Pancreas (tissue), 10 donors: ENCODE data around the gene GCN1. TPM values are rescaled to one million over a fixed set of nuclear protein-coding genes. Genes with fewer than 3 reads are reported as not detected.

ENCODE experiments used
- ATAC-seq, 4 donors: fragments of 200-7000 bp; cut with Tn5 transposase; one replicate each; pipeline versions ENCODE4 v1.8.0 to v1.9.1; 2020; ENCODE audit warnings: mild to moderate bottlenecking in 4 of 4, moderate library complexity in 4 of 4
- DNase-seq, 6 donors: peaks; one replicate each; pipeline ENCODE4 v3.0.0-alpha.2; 2020
- FAIRE-seq: peaks from 2 replicates; lab custom pipeline; 2012; peaks lifted over from hg19 to GRCh38; lab: Jason Lieb, UNC
- H3K27ac ChIP-seq, 4 donors: fragments of 200-600 bp; sonication (generic); 1 replicate in 3 of 4; 2 replicates in 1 of 4; pipeline versions ENCODE4 v1.5.0 to v1.8.0; 2020
- H3K27me3 ChIP-seq, 4 donors: fragments of 200-600 bp; one replicate each; pipeline ENCODE4 v1.8.0; 2021
- H3K36me3 ChIP-seq, 3 donors: fragments of 200-600 bp; sonication (generic) in 1 of 3; one replicate each; pipeline versions ENCODE4 v1.5.0 to v1.8.0; 2020 to 2021
- H3K4me1 ChIP-seq, 3 donors: fragments of 200-600 bp; one replicate each; pipeline ENCODE4 v1.8.0; 2021
- H3K4me3 ChIP-seq, 4 donors: fragments of 200-600 bp; sonication (generic) in 2 of 4; one replicate each; pipeline versions ENCODE4 v1.5.0 to v1.8.0; 2020 to 2021
- H3K9me3 ChIP-seq, 4 donors: fragments of 200-600 bp; one replicate each; pipeline ENCODE4 v1.8.0; 2021
- WGBS, 2 donors: extraction: QIAGEN DNeasy Blood & Tissue Kit; methylation state at CpG; one replicate each; pipeline ENCODE4 v1.1.7; 2013; 5-methylcytosine and 5-hydroxymethylcytosine counted together
- intact Hi-C, 3 donors: fragments of 100-400 bp; cut with DNase I; formaldehyde crosslinking; loops; one replicate each; pipeline versions ENCODE4 v1.11.1 to v1.14.2; 2022
- polyA plus RNA-seq, 2 donors: library from polyadenylated mRNA; stranded (reverse); fragments of 200-250 nt; gene quantifications; one replicate each; pipeline ENCODE4 v1.2.3, GENCODE V29; 2013
- total RNA-seq, 6 donors: library from RNA; stranded (reverse); fragmentation: NEBNext Ultra II Directional in 4 of 6; extraction: Animal tissue kit (Norgen Biotek cat#: 25700) in 4 of 6; gene quantifications; one replicate each; pipeline versions ENCODE4 v1.2.1 to v1.2.4, GENCODE V29; 2021 to 2023
- TF ChIP-seq, protein P1 (sequence below), 4 donors: fragments of 200-600 bp; sonication (generic) in 3 of 4; IDR thresholded peaks; one replicate each; pipeline versions ENCODE4 v1.5.0 to v1.8.0; 2021; ENCODE audit warnings: antibody characterized with exemption in 4 of 4
- donor health status: healthy with polysubstance abuse.
- donor health status: DM: no; HTN: no; CAD: no; lungs with moderate emphysema.
- donor health status: DM: no; HTN: no; CAD: no.
- donor health status: control.
- donor health status: control.
- donor health status: Bipolar disorder and iron deficiency.
- donor health status: DM: yes; HTN: yes; CAD: no.
- donor health status: DM: no; HTN: no; CAD: no.
- donor health status: DM: no; HTN: no; CAD: no.
- donor health status: DM: yes; HTN: yes; CAD: no.

The GCN1 gene
- total and polyA plus RNA-seq, 8 donors: 18.9 to 54.1 (median 37.7) TPM

DNA sequence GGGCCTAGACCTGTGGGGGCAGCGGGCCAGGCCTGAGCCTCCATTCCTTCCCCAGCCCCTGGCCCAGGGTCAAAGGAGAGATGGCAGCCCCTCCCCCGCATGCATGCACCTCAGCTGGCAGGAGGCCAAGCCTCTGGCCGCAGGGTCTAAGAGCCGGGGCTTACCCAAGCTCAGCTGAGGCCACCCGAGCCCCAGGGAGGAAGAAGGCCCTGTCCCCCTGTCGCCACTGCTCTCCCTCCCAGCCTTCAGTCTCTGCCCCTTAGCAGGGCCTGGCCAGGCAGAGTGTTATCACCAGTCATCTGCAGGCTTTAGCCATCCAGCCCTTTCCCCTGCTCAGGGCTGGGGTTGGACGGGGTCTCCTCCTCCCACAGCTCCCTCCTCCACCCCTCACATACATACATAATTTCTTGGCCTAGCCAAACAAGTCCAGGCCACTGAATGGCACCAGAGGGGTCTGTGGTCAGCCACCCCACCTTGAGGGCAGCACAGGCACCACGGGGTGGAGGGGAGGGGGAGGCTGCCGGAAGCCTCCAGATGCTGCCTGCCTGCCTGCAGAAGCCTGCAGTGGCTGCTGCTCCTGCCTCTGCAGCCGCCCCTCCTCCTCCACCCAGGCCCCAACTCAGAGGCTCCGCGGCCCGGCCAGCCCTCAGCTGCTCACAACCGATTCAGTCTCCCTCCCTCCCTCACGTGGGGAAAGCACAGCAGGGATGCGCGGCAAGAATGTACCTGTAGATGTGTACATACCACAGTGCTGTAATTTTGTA is 100.7 kb downstream of the GCN1 start:
- ATAC-seq (peak in 1 of 4 donors; percentile 7), FAIRE-seq (no peak), DNase-seq (peak in 2 of 6 donors; percentile 55 to 86)
- Histone ChIP-seq H3K4me3 (no peak overlapping the region), H3K4me1 (no peaks in the 10 kb centered on the region), H3K36me3 (peaks cover 0 to 22% (median 4%) of the 10 kb centered on the region in 3 donors), H3K9me3 (no peaks in the 10 kb centered on the region), H3K27me3 (no peaks in the 10 kb centered on the region), H3K27ac (no peak overlapping the region)
- intact Hi-C loops: no loop called here
- TF ChIP-seq, protein P1, sequence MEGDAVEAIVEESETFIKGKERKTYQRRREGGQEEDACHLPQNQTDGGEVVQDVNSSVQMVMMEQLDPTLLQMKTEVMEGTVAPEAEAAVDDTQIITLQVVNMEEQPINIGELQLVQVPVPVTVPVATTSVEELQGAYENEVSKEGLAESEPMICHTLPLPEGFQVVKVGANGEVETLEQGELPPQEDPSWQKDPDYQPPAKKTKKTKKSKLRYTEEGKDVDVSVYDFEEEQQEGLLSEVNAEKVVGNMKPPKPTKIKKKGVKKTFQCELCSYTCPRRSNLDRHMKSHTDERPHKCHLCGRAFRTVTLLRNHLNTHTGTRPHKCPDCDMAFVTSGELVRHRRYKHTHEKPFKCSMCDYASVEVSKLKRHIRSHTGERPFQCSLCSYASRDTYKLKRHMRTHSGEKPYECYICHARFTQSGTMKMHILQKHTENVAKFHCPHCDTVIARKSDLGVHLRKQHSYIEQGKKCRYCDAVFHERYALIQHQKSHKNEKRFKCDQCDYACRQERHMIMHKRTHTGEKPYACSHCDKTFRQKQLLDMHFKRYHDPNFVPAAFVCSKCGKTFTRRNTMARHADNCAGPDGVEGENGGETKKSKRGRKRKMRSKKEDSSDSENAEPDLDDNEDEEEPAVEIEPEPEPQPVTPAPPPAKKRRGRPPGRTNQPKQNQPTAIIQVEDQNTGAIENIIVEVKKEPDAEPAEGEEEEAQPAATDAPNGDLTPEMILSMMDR (IDR thresholded peaks at IDR 0.05): no peak
- 71 to 74% methylated on average over 16 to 17 of the region's 17 CpGs for WGBS, 2 donors

DNA sequence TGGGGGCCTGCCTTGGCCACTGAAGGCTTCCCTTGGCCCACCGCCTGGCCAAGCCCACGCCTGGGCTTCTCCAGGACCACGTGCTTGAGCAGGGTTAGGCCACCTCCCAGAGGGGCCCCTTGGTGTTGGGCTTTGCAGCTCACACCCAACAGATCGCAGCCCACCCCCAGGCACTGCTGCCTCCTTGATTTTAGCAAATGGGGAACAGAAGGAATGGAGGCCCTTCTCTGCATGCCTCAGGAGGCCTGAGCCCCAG is 101.3 kb downstream of the GCN1 start:
- intact Hi-C loops: no loop called here
- TF ChIP-seq, protein P1 (IDR thresholded peaks at IDR 0.05): no peak
- Histone ChIP-seq H3K36me3 (peaks cover 0 to 17% (median 4%) of the 10 kb centered on the region in 3 donors), H3K4me1 (no peaks in the 10 kb centered on the region), H3K27ac (no peak overlapping the region), H3K9me3 (no peaks in the 10 kb centered on the region), H3K27me3 (no peaks in the 10 kb centered on the region), H3K4me3 (no peak overlapping the region)
- WGBS, 2 donors: 88 to 91% methylated on average over 4 of the region's 4 CpGs
- DNase-seq: peak in 1 of 6 donors; percentile 70
- FAIRE-seq: no peak
- ATAC-seq: no peak

DNA sequence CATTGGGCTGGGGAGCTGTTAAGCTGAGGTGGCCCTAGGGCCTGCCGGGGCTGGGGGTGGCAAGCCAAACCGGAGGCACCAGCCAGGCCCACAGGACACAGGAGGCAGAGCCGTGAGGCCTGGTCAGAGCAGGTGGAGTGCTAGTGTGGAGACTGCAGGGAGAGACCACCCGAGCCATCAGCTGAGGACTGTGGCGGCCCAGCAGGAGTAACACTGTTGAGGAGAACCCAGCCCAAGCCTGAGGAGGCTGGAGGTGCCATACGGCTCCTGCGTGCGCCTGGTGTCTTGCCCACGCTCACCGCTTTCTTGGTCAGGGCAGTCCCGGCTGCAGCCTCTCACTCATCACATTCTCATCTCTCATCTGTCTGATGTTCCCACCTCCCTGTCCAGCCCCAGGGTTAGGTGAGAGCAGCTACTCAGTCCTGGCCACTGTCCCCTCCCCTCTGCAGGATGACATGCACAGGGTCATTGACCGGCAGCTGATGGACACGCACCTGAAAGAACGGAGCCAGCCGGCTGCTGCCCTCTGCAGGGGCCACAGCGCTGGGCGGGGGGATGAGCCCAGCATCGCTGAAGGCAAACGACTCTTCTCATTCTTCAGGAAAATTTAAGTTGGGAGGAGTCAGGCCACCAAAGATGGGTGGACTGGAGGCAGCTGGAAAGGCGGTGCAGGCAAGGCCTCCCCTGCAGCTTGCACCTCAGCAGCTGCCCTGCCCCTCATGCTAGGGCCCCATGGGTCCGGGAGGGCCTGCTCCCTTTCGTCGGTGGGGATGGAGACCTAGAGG is 101.8 kb downstream of the GCN1 start:
- WGBS, 2 donors: 89% methylated on average over 23 of the region's 23 CpGs
- intact Hi-C loops: no loop called here
- H3K9me3 ChIP-seq: no peaks in the 10 kb centered on the region
- peaks cover 0 to 2% (median 0%) of the 10 kb centered on the region in 3 donors for H3K4me1 ChIP-seq
- H3K36me3 ChIP-seq: peaks cover 0 to 14% (median 4%) of the 10 kb centered on the region in 3 donors
- DNase-seq (peak in 1 of 6 donors; percentile 55), FAIRE-seq (no peak), ATAC-seq (no peak)
- H3K27me3 ChIP-seq: no peaks in the 10 kb centered on the region
- TF ChIP-seq, protein P1 (IDR thresholded peaks at IDR 0.05): no peak
- H3K4me3 ChIP-seq: no peak overlapping the region
- no peak overlapping the region for H3K27ac ChIP-seq

DNA sequence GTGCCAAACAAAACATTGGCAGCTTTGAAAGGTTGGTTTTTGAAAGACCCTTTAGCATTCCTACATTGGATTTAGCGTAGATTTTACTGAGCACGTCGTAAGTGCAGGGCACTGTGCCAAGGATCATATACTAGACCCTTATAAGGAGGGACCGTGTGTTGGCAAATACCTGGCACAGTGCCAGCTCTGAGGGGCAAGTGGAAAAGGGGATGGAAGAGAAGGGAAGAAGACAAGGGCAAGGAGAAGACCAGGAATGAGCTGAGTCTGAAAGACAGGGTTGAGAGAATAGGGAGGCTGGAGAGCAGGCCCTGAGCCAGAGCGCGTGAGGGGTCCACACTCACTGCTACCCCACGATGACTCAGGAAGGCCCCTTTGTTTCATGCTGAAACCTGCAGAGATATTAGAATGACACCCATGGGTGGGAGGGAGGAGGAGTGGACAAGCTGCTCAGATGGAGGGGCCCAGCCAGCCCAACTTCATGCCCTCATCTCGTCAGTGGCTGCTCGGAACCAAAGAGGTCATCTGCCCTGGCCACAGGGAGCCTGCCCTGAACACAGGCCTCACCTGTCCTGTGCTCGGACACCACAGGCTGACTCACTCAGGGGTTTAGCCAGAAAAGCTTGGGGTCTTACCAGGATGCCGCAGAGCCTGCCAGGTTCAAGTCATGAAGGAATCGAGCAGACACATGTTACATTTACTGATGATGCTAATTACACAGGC is 103.0 kb downstream of the GCN1 start:
- DNase-seq: peak in 2 of 6 donors; percentile 55 to 73
- Histone ChIP-seq H3K27me3 (no peaks in the 10 kb centered on the region), H3K4me1 (peaks cover 0 to 7% (median 0%) of the 10 kb centered on the region in 3 donors), H3K27ac (no peak overlapping the region), H3K36me3 (peaks cover 0 to 6% (median 0%) of the 10 kb centered on the region in 3 donors), H3K4me3 (no peak overlapping the region), H3K9me3 (no peaks in the 10 kb centered on the region)
- no peak for FAIRE-seq
- ATAC-seq: no peak
- TF ChIP-seq, protein P1 (IDR thresholded peaks at IDR 0.05): no peak
- WGBS, 2 donors: 86 to 87% methylated on average over 12 of the region's 12 CpGs
- intact Hi-C loops: no loop called here
